HCEC 1CT (cell line): Measurements from ENCODE around the gene CCL1.

Experiments used
- DNase-seq: peaks from one replicate; pipeline ENCODE4 v3.0.0-alpha.2; 2017

Gene CCL1

GRCh38 chr17:34356194-34356593, 6.8 kb downstream of the CCL1 start, which contains the start of gene CCL13:
Gene CCL13 (plus strand): TSS chr17:34356480. CDS start chr17:34356527, 47 bp downstream.
- DNase-seq = no peak

DNA sequence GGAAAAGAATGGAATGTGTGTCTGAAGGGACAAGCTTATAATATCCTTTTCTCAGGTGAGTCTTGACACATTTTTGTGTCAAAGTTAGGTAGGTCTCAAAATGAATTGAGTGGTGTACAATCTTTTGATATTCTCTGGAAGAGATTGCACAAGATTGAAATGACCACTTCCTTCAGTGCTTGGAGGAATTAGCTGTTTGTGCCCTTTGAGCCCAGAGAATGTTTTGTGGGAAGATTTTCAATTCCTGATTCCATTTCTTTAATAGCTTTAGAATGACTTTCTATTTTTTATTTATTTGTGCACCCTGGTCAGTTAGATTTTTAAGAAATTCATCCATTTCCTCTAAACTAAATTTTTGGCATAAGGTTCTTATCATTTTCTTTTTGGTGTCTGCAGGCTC, 8.4 kb downstream of the CCL1 start:
- DNase-seq = peak; percentile 84

GRCh38 chr17:34352191-34352590, 10.8 kb downstream of the CCL1 start:
- peak; percentile 5 for DNase-seq

DNA sequence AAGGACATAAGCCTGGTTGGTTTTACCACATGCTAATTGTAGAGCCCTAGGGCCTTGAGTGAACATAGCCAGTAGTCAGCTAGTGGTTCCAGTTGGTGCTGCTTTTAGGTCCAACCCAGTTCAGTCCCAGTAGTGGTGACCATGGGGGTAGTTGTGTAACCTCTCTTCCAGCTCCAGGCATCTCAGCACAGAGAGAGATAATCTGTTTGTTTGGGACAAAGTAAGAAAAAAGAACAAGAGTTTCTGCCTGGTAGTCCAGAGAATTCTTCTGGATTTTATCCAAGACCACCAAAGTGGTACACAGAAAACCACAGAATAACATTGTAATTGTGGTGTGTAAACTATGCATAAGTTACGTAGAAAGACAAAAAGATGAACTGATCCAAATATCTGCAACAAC, 11.9 kb downstream of the CCL1 start:
- no peak for DNase-seq

- no peak for DNase-seq
Measured at GRCh38 chr17:34349751-34350150, 13.3 kb downstream of the CCL1 start.

- no peak for DNase-seq
Measured at GRCh38 chr17:34347063-34347462, 16.0 kb downstream of the CCL1 start.

GRCh38 chr17:34341916-34342315, 21.1 kb downstream of the CCL1 start:
- DNase-seq = no peak

GRCh38 chr17:34339138-34339770, 23.8 kb downstream of the CCL1 start:
- DNase-seq = no peak

DNA sequence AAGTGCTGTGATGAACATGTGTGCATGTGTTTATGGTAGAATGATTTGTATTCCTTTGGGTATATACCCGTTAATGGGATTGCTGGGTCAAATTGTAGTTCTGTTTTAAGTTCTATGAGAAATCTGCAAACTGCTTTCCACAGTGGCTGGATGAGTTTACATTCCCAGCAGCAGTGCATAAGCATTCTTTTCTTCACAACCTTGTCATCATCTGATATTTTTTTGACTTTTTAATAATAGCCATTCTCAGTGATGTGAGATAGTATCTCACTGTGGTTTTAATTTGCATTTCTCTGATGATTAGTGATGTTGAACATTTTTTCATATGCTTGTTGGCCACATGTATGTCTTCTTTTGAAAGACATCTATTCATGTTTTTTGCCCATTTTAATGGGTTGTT, 25.3 kb downstream of the CCL1 start:
- DNase-seq = no peak

GRCh38 chr17:34327580-34327979, 35.5 kb downstream of the CCL1 start:
- DNase-seq = peak; percentile 69

- DNase-seq = no peak
Measured at GRCh38 chr17:34321964-34322363, 41.1 kb downstream of the CCL1 start.

DNA sequence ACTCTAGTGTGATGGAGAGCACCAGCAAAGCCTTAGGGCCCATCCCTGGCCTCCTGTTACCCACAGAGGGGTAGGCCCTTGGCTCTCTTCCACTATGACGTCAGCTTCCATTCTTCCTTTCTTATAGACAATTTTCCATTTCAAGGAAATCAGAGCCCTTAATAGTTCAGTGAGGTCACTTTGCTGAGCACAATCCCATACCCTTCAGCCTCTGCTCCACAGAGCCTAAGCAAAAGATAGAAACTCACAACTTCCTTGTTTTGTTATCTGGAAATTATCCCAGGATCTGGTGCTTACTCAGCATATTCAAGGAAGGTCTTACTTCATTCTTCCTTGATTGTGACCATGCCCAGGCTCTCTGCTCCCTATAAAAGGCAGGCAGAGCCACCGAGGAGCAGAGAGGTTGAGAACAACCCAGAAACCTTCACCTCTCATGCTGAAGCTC, 44.0 kb downstream of the CCL1 start, which contains the start of gene CCL8:
TSS of gene CCL8 (plus strand) at position 397 of the 445 bp plus-strand sequence. CDS start 67 bp downstream, outside the sequence.
- no peak for DNase-seq

- DNase-seq = no peak
Measured at GRCh38 chr17:34318474-34318873, 44.6 kb downstream of the CCL1 start.

DNA sequence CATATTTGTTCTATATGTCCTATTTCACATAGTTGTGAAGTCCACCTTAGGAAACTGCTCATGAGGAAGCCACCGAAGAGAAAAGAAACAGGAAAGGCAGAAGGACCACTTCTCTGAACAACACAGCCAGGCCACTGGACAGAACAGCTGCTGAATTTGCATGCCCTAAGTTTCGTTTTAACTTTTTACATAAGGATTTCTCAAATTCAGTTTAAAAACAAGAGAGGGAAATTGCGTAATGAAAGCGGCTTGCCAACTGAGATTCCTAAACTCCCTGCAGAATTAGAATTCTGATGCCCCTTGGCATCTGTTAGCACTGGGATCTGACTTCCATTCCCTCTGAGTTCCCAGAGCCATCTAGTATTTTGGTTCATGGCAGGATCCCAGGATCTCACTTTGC, 48.8 kb downstream of the CCL1 start:
- peak; percentile 66 for DNase-seq

GRCh38 chr17:34313164-34313563, 49.9 kb downstream of the CCL1 start:
- peak; percentile 72 for DNase-seq

DNA sequence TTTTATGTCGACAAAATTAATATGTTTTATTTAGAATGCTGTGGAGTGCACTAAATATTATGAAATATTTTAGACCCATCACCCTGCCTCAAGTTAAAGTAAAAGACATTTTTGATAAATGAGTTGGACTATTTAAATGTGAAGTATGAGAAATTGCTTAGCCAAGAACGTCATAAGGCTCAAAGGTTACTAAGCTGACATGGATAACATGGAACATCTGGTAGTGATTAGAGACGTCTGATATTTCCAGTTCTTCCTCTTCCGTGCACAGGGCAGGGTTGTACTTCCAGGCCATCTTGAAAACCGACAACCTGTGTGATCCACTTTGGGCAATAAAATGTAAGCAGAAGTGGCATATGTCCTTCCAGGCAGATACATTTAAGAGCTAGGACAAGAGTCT, 51.0 kb downstream of the CCL1 start:
- DNase-seq = peak; percentile 95

DNA sequence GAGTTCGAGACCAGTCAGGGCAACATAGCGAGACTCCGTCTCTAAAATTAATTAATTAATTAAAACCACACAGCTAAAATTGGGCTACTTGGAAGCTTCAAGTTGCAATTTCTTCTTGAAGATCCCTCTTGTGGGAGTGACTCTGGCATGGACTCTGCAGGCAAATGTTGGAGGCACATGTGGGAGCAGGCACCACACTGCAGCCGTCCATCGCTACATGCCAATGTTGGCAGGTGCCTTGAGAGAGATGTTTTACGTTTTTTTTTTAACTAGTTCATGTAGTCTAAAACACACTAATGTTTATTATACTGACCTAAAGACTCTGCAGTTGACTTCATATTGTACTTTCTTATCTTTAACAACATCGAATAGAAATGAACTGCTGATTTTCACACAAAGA, 51.7 kb downstream of the CCL1 start:
- DNase-seq = no peak
